HG02870 (cell line): Measurements from ENCODE around the gene CPEB4.

ENCODE experiments used
- ATAC-seq: cut with Tn5 transposase; IDR thresholded peaks from one replicate; pipeline ENCODE4 v1.9.1; 2021; ENCODE audit warnings: mild to moderate bottlenecking, moderate library complexity; ENCODE audit not compliant: unreplicated experiment

The CPEB4 gene

GRCh38 chr5:173887610-173888472 lies at the start of gene CPEB4:
TSS of gene CPEB4 (plus strand) at chr5:173888349. CDS start at chr5:173889734, 1,385 bp downstream.
- ATAC-seq, result peak; percentile 94

GRCh38 chr5:173839117-173839713 lies 48.9 kb upstream of the CPEB4 start:
- ATAC-seq, result no peak

GRCh38 chr5:173840111-173840983 lies 47.8 kb upstream of the CPEB4 start:
- no peak for ATAC-seq

- ATAC-seq, result no peak
Observed at GRCh38 chr5:173841710-173842109, 46.4 kb upstream of the CPEB4 start.

GRCh38 chr5:173843794-173844193 lies 44.4 kb upstream of the CPEB4 start:
- ATAC-seq, result no peak

- ATAC-seq, result no peak
Observed at GRCh38 chr5:173845321-173845720, 42.8 kb upstream of the CPEB4 start.

GRCh38 chr5:173846929-173847501 lies 41.1 kb upstream of the CPEB4 start:
- no peak for ATAC-seq

- no peak for ATAC-seq
Observed at GRCh38 chr5:173848986-173849596, 39.1 kb upstream of the CPEB4 start.

- no peak for ATAC-seq
Observed at GRCh38 chr5:173849908-173850307, 38.2 kb upstream of the CPEB4 start.

- ATAC-seq, result no peak
Observed at GRCh38 chr5:173850659-173851058, 37.5 kb upstream of the CPEB4 start.

- no peak for ATAC-seq
Observed at GRCh38 chr5:173851595-173852243, 36.4 kb upstream of the CPEB4 start.

- no peak for ATAC-seq
Observed at GRCh38 chr5:173852790-173853359, 35.3 kb upstream of the CPEB4 start.

GRCh38 chr5:173853370-173854131 lies 34.6 kb upstream of the CPEB4 start:
- ATAC-seq, result no peak

- no peak for ATAC-seq
Observed at GRCh38 chr5:173855162-173855994, 32.8 kb upstream of the CPEB4 start.

- ATAC-seq, result no peak
Observed at GRCh38 chr5:173855995-173856656, 32.0 kb upstream of the CPEB4 start.

GRCh38 chr5:173857234-173857633 lies 30.9 kb upstream of the CPEB4 start:
- ATAC-seq, result no peak

GRCh38 chr5:173858021-173858669 lies 30.0 kb upstream of the CPEB4 start:
- ATAC-seq, result no peak
